CD4-positive, alpha-beta T cell treated with Interleukin-21 for 1 hour (primary cell): Measurements from ENCODE around the gene C16orf87.

Experiments used
- DNase-seq: peaks from one replicate; pipeline ENCODE4 v3.0.0-alpha.2; 2020

Gene C16orf87

DNA sequence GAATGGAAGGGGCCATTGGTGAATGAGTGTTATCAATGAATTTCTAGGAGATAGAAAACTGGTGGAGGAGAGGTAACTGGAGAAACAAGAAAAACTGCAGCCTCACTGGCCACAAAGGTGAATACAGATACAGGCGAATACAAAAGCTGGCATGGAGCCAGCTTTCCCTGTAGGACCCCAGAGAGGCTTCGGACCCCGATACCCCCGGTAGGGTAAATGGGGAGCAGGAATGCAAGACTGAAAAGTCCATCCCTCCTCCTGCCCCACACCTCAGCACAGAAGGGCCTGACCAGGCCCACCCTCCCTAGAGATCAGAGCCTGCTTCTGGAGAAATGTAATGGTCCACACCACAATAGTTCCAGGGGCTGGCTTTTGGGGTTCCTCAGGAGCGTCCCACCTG lies 78.0 kb downstream of the C16orf87 start:
- DNase-seq: no peak

DNA sequence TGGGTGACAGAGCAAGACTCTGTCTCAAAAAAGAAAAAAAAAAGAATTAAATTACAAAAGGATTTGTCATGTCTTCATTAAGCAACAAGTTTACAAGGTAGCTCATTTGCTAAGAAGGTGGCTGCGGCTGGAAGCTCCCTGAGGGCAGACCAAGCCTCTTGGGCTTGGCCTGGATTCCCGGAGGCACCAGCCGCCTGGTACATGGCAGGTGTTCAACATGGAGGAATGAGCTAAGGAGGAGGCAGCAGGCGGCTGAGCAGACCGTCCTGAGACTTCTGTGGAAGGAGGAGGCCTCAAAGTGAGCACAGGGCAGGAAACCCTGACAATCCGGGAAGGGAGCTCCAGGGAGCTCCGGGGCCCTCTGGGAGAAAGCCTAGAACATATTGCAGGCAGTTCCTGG lies 79.6 kb downstream of the C16orf87 start:
- no peak for DNase-seq

DNA sequence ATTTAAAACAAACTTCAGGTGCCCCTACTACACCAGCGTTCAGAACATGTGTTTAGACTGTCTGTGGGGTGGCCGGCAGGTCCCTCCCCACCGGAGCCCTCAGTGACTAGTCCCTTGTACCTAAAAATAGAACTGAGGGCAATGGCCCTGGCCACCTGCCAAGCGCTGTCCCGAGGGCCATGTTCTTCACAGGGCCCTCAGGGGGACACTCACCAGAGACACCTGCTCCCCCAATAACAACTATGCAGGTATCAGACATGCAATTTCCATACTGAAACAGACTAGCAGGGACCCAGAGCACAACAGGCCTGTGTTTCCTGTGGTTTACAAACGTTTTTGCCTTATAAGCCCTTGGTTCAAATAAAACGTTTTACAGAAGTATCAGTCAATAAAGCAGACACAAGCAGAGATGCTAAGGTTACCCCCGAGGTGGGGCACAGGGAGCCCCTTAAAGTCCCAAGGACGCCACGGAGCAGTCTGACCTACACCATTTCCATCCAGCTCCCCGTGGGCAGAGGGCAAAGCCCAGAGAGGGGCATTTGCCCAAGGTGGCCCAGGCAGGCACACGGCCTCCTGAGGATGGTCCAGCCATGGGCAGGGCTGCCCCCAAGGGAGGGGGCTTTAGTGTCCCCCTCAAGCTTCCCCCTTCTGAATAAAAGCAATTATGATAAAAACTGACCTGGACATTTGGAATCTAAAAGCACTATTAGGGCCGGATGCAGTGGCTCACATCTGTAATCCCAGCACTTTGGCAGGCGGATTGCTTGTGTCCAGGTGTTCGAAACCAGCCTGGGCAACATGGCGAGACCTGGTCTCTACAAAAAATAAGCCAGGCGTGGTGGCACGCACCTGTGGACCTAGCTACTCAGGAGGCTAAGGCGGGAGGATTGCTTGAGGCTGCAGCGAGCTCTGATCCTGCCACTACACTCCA lies 81.9 kb downstream of the C16orf87 start:
- DNase-seq: no peak

DNA sequence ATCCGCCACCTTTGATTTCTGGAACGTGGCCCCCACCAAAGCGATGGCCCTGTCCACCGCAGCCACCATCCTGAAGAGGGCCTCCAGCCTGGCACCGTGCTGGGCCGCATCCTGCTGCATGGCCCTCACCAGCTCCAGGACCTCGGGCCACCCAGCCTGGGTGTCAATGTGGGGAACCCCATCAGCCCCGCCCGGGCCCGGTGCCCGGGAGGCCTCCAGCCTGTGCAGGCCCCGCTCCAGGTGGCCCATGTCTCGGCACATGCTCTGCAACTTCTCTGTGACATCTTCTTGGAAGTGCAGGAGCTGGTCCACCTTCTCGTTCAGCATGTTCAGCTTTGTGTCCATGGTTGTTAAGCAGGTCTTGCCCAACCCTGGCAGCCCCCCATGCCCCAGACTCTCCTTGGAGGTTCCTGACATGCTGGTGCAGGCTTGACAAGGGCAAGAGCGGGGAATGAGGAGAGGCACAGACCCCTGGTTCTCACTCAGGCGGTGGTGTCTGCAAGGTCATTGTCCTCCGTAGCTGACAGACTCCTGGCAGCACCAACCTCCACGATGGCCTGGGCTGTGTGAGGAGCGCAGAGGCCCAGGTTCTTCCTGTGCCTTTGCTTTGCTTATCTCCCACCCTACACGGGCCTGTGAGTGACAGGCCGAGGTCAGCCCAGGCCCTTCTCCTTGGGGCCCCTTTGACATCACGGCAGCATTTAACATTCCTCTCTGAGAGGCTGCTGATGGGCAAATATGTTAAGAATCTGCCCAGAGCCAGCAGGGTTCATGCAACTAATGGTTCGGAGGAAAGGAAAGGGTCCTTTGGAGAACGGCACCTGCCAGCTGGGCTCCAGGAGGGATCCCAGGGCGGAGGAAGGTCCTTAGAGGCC lies 83.0 kb downstream of the C16orf87 start, which contains the start of gene MYLK3:
MYLK3 (minus strand) TSS at position 568 of the 875 bp plus-strand sequence; CDS start at position 417, 151 bp downstream.
- no peak for DNase-seq

GRCh38 chr16:46746821-46747776 lies 83.9 kb downstream of the C16orf87 start:
- no peak for DNase-seq
